SW 1271 (cell line): ENCODE data around the gene ZIC3.

Source experiments
- DNase-seq, 2 experiments: peaks; one replicate each; lab custom pipeline; 2025; lab: John Stamatoyannopoulos, UW

Gene ZIC3

DNA sequence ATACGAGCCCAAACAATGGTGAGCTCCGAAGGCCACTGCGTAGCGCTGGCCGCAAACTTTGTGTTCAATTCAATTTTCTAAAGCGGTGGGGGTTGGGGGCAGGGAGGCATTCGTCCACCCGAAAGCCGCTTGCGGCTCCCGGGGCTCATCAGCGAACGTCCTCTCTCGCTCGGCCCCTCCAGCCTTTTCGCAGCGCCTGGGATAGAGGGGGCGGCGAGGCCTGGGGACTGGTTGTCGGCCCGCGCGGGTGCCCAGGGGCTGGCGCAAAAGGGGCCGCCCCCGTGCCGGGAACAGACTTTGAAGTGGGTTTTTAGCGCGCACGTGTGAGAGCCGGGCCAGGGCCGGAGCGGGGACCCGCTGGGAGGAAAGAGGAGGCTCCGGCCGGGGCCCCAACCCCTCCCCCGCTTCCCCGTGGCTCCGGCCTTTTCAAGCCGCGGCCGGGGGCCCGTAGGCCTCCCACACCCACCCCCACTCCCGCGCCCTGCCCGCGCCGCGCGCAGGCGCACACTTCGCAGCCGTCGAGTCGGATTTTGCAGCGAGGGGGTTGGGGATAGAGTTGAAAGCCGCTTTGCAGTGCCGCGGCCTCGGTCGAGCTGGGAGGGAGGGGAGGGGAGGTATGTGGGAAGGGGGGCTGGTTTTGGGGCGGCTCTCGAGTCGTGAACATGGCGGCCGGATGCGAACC, 8.3 kb downstream of the ZIC3 start:
- no peak for DNase-seq

DNA sequence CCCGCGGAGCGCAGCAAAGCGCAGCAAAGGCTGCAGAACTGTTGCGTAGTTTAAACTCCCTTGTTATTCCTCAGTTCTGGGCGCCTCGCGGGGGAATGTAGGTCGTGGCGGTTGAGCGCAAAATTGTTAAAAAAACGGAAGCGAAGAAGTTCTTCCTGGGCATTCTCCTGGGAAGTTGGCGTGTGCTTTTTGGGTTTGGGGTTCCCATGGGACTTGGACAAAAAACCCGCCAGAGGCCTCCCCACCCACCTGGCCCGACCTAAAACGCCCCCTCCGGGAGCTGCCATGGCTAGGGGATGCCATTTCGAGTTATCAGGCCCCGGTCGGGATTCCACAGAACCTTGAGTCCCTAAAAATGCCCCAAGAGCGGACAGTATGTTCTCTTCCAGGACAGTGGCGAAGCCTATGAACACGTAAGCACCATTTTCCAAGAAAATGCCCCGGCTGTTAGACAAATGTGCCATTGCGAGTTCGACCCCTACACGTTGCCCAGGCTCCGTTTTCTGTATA, 8.9 kb downstream of the ZIC3 start:
- no peak for DNase-seq

DNA sequence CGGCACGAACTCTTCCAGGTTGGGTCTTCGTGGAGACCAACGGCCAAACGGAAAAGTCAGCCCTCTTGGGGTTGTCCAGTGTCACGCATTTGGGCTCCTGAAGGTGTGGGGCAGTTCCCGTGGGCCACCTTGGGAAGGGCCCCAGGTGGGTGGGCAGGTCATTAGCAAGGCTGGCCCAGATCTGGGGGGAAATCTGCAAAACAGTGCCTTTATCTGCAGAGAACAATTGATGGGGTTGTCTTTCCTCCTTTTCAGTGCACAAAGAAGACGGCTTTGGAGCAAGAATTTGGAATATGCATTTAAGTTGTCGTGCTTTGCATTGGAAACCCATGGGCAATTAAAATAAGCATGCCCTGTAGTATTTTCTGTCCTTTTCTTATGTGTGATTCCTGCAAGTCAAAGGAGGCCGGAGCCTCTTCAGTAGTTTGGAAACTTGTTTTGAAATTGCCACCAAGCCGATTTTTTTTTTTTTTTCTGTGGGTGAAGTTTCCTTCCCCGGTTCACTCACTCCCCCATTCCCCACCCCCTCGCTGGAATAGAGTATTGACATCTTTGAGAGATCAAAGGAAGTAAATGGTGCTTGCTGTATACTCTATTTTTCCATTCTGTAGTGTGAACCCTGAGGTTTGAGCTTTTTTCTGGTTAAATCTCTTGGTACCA, 9.8 kb downstream of the ZIC3 start:
- no peak for DNase-seq

DNA sequence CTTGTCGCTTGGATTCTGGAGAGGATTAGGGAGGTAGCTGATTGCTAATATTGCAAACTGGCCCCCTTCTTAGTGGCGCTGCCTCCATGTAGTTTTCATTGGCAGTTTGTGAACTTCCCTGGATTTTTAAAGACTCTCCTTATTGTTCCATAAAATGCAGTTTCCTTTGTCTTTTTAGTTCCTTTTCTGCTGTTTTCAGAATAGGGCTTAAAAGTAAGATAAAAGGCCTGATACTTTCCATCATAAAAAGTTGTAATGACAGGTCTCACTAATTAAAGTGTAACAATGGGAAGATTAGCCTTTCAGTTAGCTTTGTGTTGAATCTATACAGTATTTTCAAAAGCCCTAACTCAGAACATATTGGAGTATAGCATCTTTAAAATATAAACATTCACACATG, 21.2 kb downstream of the ZIC3 start:
- no peak for DNase-seq

DNA sequence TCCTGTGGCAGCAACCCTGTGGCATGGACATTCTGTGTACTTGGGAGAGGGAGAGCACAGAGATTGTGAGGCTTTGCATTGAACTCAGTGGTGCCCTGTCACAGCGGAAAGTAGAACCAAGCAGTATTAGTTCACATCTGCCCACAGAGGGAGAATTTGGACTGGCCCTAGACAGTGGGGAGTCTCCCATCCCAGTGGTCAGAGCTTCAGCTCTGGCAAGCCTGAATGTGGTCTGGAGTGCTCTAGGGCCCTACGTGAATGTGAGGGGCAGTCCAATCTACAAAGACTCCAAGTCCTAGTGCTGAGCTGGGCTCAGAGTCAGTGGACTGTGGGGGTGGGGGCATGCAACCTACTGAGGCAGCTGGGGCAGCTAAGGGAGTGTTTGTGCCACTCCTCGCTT, 34.8 kb downstream of the ZIC3 start:
- DNase-seq: no peak
